ENCODE results near the gene TRIM24.
"Not testable (repeated sequence)": the region's sequence is repeated elsewhere in the genome, so short reads cannot be mapped to it uniquely, and the experiment has no call there.

The TRIM24 gene

GRCh38 chr7:138495485-138495884 lies 35.4 kb downstream of the TRIM24 start:
- DNase-seq, result no peak

GRCh38 chr7:138499340-138499739 lies 39.3 kb downstream of the TRIM24 start:
- no peak for DNase-seq

- DNase-seq, result not testable (repeated sequence)
These were observed 40.2 kb downstream of the TRIM24 start for GRCh38 chr7:138500303-138500702.

- DNase-seq, result no peak
These were observed 40.8 kb downstream of the TRIM24 start for GRCh38 chr7:138500892-138501291.

- no peak for DNase-seq
These were observed 42.1 kb downstream of the TRIM24 start for GRCh38 chr7:138502023-138502767.

GRCh38 chr7:138505361-138505873 lies 45.4 kb downstream of the TRIM24 start:
- no peak for DNase-seq

- no peak for DNase-seq
These were observed 46.7 kb downstream of the TRIM24 start for GRCh38 chr7:138506764-138507163.

GRCh38 chr7:138510003-138510402 lies 49.9 kb downstream of the TRIM24 start:
- DNase-seq, result no peak

- no peak for DNase-seq
These were observed 52.2 kb downstream of the TRIM24 start for GRCh38 chr7:138512092-138512858.

- DNase-seq, result no peak
These were observed 52.8 kb downstream of the TRIM24 start for GRCh38 chr7:138512885-138513284.

- no peak for DNase-seq
These were observed 53.3 kb downstream of the TRIM24 start for GRCh38 chr7:138513344-138513871.

GRCh38 chr7:138514044-138514443 lies 54.0 kb downstream of the TRIM24 start:
- DNase-seq, result no peak

- no peak for DNase-seq
These were observed 55.0 kb downstream of the TRIM24 start for GRCh38 chr7:138515001-138515528.

- no peak for DNase-seq
These were observed 59.2 kb downstream of the TRIM24 start for GRCh38 chr7:138519061-138519798.

GRCh38 chr7:138520742-138521141 lies 60.7 kb downstream of the TRIM24 start:
- DNase-seq, result no peak

- DNase-seq, result no peak
These were observed 61.9 kb downstream of the TRIM24 start for GRCh38 chr7:138521837-138522461.

GRCh38 chr7:138524259-138524658 lies 64.2 kb downstream of the TRIM24 start:
- DNase-seq, result no peak

GRCh38 chr7:138525757-138526156 lies 65.7 kb downstream of the TRIM24 start:
- no peak for DNase-seq

- DNase-seq, result no peak
These were observed 67.7 kb downstream of the TRIM24 start for GRCh38 chr7:138527746-138528223.

- DNase-seq, result not testable (repeated sequence)
These were observed 76.8 kb downstream of the TRIM24 start for GRCh38 chr7:138536833-138537232.

- DNase-seq, result no peak
These were observed 78.5 kb downstream of the TRIM24 start for GRCh38 chr7:138538518-138538917.

All from effector CD4-positive, alpha-beta T cell (primary cell).